ENCODE measurements around the gene CACNB1. TPM values are rescaled to one million over a fixed set of nuclear protein-coding genes. Genes with fewer than 3 reads are reported as not detected.

CACNB1 gene
- total RNA-seq, 1 experiment from 2014 or later, result 20.0 TPM

GRCh38 chr17:39147221-39148185, 50.0 kb downstream of the CACNB1 start:
- no peak overlapping the region for H3K23ac ChIP-seq (ENCODE audit: insufficient read length, low read depth, low read length)
- Mint-ChIP-seq H3K4me1 (peaks cover 10 to 23% of the 10 kb centered on the region in 2 experiments), H3K27me3 (ENCODE audit: low read depth) (peaks cover 36% of the 10 kb centered on the region), H3K4me3 (peak overlapping the region in 1 of 2 experiments; percentile 30; a peak in 1 of 5 replicates), H3K27ac (peak overlapping the region in 1 of 3 experiments; percentile 25; a peak in 1 of 7 replicates), H3K36me3 (ENCODE audit: insufficient read depth in 1 of 3, low read depth in 3 of 3) (no peaks in the 10 kb centered on the region; a peak in 1 of 7 replicates), H3K9me3 (no peaks in the 10 kb centered on the region; a peak in 1 of 5 replicates)
- no peaks in the 10 kb centered on the region for H3K4me1 ChIP-seq (ENCODE audit: insufficient read depth, low read length)
- no peaks in the 10 kb centered on the region for H4K20me1 ChIP-seq (ENCODE audit: control insufficient read depth, insufficient read depth, insufficient read length)
- no peak overlapping the region for H3K56ac ChIP-seq (ENCODE audit: insufficient read length, low read depth, low read length)
- H3K9ac ChIP-seq (ENCODE audit: extremely low read depth, insufficient read length, low read length), result no peak overlapping the region
- no peaks in the 10 kb centered on the region for H3K79me2 ChIP-seq (ENCODE audit: insufficient read depth, low read length)
- no peak overlapping the region for H2BK15ac ChIP-seq (ENCODE audit: low read depth, low read length)
- WGBS (ENCODE audit: extremely low coverage, insufficient read length, low lambda C conversion rate), result no CpG with 5 or more reads among the region's 13 CpGs
- no peak overlapping the region for H2BK120ac ChIP-seq (ENCODE audit: low read depth, low read length, poor library complexity, severe bottlenecking)
- no peaks in the 10 kb centered on the region for H3K79me1 ChIP-seq (ENCODE audit: insufficient read depth, low read depth, low read length, poor library complexity, severe bottlenecking)
- peaks cover 9% of the 10 kb centered on the region; the same call in 1 of the 2 replicates for H3K27me3 ChIP-seq (ENCODE audit: insufficient read depth, low read length)
- H2AFZ ChIP-seq (ENCODE audit: low read length), result no peak overlapping the region
- H3K14ac ChIP-seq (ENCODE audit: insufficient read depth, low read length), result no peak overlapping the region
- H2BK5ac ChIP-seq (ENCODE audit: insufficient read length, low read length), result no peak overlapping the region
- H2AK5ac ChIP-seq (ENCODE audit: insufficient read length, low read length), result no peak overlapping the region
- H4K8ac ChIP-seq (replicated peaks; ENCODE audit: insufficient read length, low read depth, low read length), result no peak overlapping the region
- no peak for TF ChIP-seq CTCF (conservative IDR thresholded peaks at IDR 0.05)
- H4K5ac ChIP-seq (ENCODE audit: insufficient read length, low read depth, low read length), result no peak overlapping the region
- DNase-seq, result no peak
- H3T11ph ChIP-seq (ENCODE audit: low read length), result no peak overlapping the region
- H3K27ac ChIP-seq (ENCODE audit: insufficient read length, low read depth, low read length), result no peak overlapping the region
- H3K4me2 ChIP-seq (ENCODE audit: insufficient read depth, insufficient read length, low read length), result no peak overlapping the region
- no peak overlapping the region for H3K18ac ChIP-seq (ENCODE audit: insufficient read length, low read depth, low read length)
- H4K91ac ChIP-seq (ENCODE audit: insufficient read length, low read depth, low read length), result no peak overlapping the region
- H3K23me2 ChIP-seq (ENCODE audit: insufficient read length, low read depth, low read length, poor library complexity, severe bottlenecking), result peaks cover 11% of the 10 kb centered on the region
- H2BK20ac ChIP-seq (ENCODE audit: low read depth, low read length, poor library complexity, severe bottlenecking), result no peak overlapping the region
- H3K9me3 ChIP-seq (ENCODE audit: control insufficient read depth, low read depth, low read length), result no peaks in the 10 kb centered on the region
- H2BK12ac ChIP-seq (ENCODE audit: insufficient read length, low read depth, low read length), result no peak overlapping the region
- no peak overlapping the region for H3K4ac ChIP-seq (ENCODE audit: low read depth, low read length)

Measured in H9 (cell line).